ENCODE measurements around the gene WASHC2A. TPM values are rescaled to one million over a fixed set of nuclear protein-coding genes. Genes with fewer than 3 reads are reported as not detected.
"Not testable (repeated sequence)": the region's sequence is repeated elsewhere in the genome, so short reads cannot be mapped to it uniquely, and the experiment has no call there.

Gene WASHC2A
- total and polyA plus RNA-seq, 2 of the 4 experiments (the other 2 are of a cell fraction): 22.6 to 29.4 TPM

GRCh38 chr10:50167833-50168232 is 100.1 kb downstream of the WASHC2A start:
- H2AFZ ChIP-seq (replicated peaks; ENCODE audit: low read length, poor library complexity); H3K56ac ChIP-seq (ENCODE audit: extremely low read depth, insufficient read depth, low read length); H3K4ac ChIP-seq (ENCODE audit: low read depth, low read length); BruUV-seq (replicated peaks); H3K27ac ChIP-seq (ENCODE audit: insufficient read depth, low read length); intact Hi-C loops (cut with micrococcal nuclease); H4K20me1 ChIP-seq (ENCODE audit: insufficient read depth, low read length); in situ Hi-C loops (cut with MboI; ENCODE audit: low sequenced_read_pairs); H3K4me1 ChIP-seq (ENCODE audit: control insufficient read depth, insufficient read depth, low read length); H4K5ac ChIP-seq (ENCODE audit: low read depth, low read length); H4K91ac ChIP-seq (ENCODE audit: insufficient read depth, low read depth, low read length); H3K27me3 ChIP-seq (ENCODE audit: control insufficient read depth, insufficient read depth, low read length); H2AK9ac ChIP-seq (replicated peaks; ENCODE audit: low read depth, low read length, poor library complexity); H3K18ac ChIP-seq (ENCODE audit: low read depth, low read length); H3K23ac ChIP-seq (ENCODE audit: low read depth, low read length); DNase-seq; H3K36me3 ChIP-seq (ENCODE audit: control insufficient read depth, insufficient read depth, low read length); CTCF ChIA-PET; H2BK20ac ChIP-seq (ENCODE audit: low read depth, low read length); H3K4me3 ChIP-seq (ENCODE audit: insufficient read depth, low read depth, low read length); H3K4me2 ChIP-seq (ENCODE audit: low read depth, low read length); H3K9ac ChIP-seq (ENCODE audit: low read depth, low read length); H3K9me3 ChIP-seq (ENCODE audit: control insufficient read depth, insufficient read depth, low read length); H3K9me1 ChIP-seq (ENCODE audit: insufficient read depth, low read length); H2BK5ac ChIP-seq (ENCODE audit: low read depth, low read length, poor library complexity, severe bottlenecking); H3K14ac ChIP-seq (replicated peaks; ENCODE audit: low read depth, low read length); H3K79me1 ChIP-seq (ENCODE audit: low read depth in 1 of 2, low read length in 2 of 2); H2AK5ac ChIP-seq (ENCODE audit: low read depth, low read length); H4K8ac ChIP-seq (ENCODE audit: low read depth in 2 of 2, low read length in 2 of 2); ATAC-seq (ENCODE audit: low read depth); H2BK120ac ChIP-seq (ENCODE audit: low read depth, low read length); POLR2A ChIA-PET (ENCODE audit: unreplicated experiment); dilution Hi-C loops (cut with HindIII; ENCODE audit: low sequenced_read_pairs, unreplicated experiment); H2BK15ac ChIP-seq (ENCODE audit: low read depth, low read length): not testable (repeated sequence)
- WGBS, 2 experiments (ENCODE audit: extremely low coverage in 2 of 2, insufficient read length in 1 of 2): no CpG with 5 or more reads among the region's 3 CpGs
